HEK293 (cell line): Measurements from ENCODE around the gene PRR3.
A peak's percentile ranks its signal among the peaks of the same experiment; 100 is the strongest.

Experiments used
- CTCF ChIA-PET: fragments of 350-600 bp; formaldehyde crosslinking; extraction: SDS; loops from one replicate; lab custom pipeline; 2021; ENCODE audit warnings: antibody characterized with exemption; lab: Yijun Ruan, JAX
- POLR2A ChIA-PET: fragments of 300-600 bp; formaldehyde crosslinking; extraction: SDS; loops from one replicate; lab custom pipeline; 2020; ENCODE audit warnings: antibody characterized with exemption, inconsistent platforms; lab: Yijun Ruan, JAX
- H3K27ac ChIP-seq: fragments of 200-500 bp; sonication (Bioruptor generic); 2 replicates; pipeline ENCODE4 v1.5.1; 2014; ENCODE audit warnings: low read depth, low read length, control low read depth, inconsistent platforms; ENCODE audit errors: extremely low read depth
- H3K36me3 ChIP-seq, 2 experiments: fragments of 200-500 bp in 1 of 2; sonication (Bioruptor generic) in 1 of 2; 1 replicate in 1 of 2; 2 replicates in 1 of 2; pipeline ENCODE4 v1.5.1; 2014 to 2017; ENCODE audit warnings: inconsistent platforms in 2 of 2, low read length in 2 of 2; ENCODE audit not compliant: control insufficient read depth in 2 of 2, insufficient read depth in 1 of 2
- H3K4me1 ChIP-seq: fragments of 200-500 bp; sonication (Bioruptor generic); 2 replicates; pipeline ENCODE4 v1.5.1; 2014; ENCODE audit warnings: mild to moderate bottlenecking, low read length, inconsistent platforms; ENCODE audit not compliant: control insufficient read depth, insufficient read depth
- H3K4me3 ChIP-seq: 2 replicates; pipeline ENCODE4 v1.5.1; 2011; ENCODE audit warnings: low read depth, mild to moderate bottlenecking, control low read depth, low read length, moderate library complexity
- H3K9me3 ChIP-seq: fragments of 200-500 bp; sonication (Bioruptor generic); 2 replicates; pipeline ENCODE4 v1.5.1; 2014; ENCODE audit warnings: low read depth, low read length, inconsistent platforms; ENCODE audit not compliant: control insufficient read depth, insufficient read depth
- BCL11B ChIP-seq: fragments of 450-650 bp; formaldehyde crosslinking; IDR thresholded peaks from 2 replicates; pipeline ENCODE4 v1.5.1; 2016; ENCODE audit warnings: low read depth, missing biosample characterization, missing genetic modification characterization
- EGR2 ChIP-seq: fragments of 450-650 bp; formaldehyde crosslinking; IDR thresholded peaks from 2 replicates; pipeline ENCODE4 v1.5.1; 2016; ENCODE audit warnings: low read depth, missing biosample characterization, missing genetic modification characterization
- HOXC10 ChIP-seq: sonication (generic); formaldehyde crosslinking; IDR thresholded peaks from 2 replicates; pipeline ENCODE4 v1.8.1; 2023; ENCODE audit warnings: mild to moderate bottlenecking, missing genetic modification reagents
- HOXD13 ChIP-seq: sonication (generic); formaldehyde crosslinking; IDR thresholded peaks from 2 replicates; pipeline ENCODE4 v1.8.0; 2022; ENCODE audit warnings: missing genetic modification reagents, borderline replicate concordance
- KLF7 ChIP-seq: fragments of 450-650 bp; formaldehyde crosslinking; IDR thresholded peaks from 2 replicates; pipeline ENCODE4 v1.5.1; 2016; ENCODE audit warnings: missing biosample characterization, missing genetic modification characterization, borderline replicate concordance
- SCRT2 ChIP-seq: fragments of 450-650 bp; formaldehyde crosslinking; IDR thresholded peaks from 2 replicates; pipeline ENCODE4 v1.5.1; 2016; ENCODE audit warnings: missing biosample characterization, missing genetic modification characterization
- SP2 ChIP-seq: fragments of 450-650 bp; formaldehyde crosslinking; IDR thresholded peaks from 2 replicates; pipeline ENCODE4 v1.5.1; 2016; ENCODE audit warnings: missing biosample characterization, missing genetic modification characterization
- TCF7L2 ChIP-seq: IDR thresholded peaks from 2 replicates; pipeline ENCODE4 v1.6.1; 2011; ENCODE audit warnings: low read depth, mild to moderate bottlenecking, inconsistent platforms, low read length, moderate library complexity, borderline replicate concordance
- ZBTB17 ChIP-seq: fragments of 450-650 bp; formaldehyde crosslinking; IDR thresholded peaks from 2 replicates; pipeline ENCODE4 v1.5.1; 2016; ENCODE audit warnings: missing biosample characterization, missing genetic modification characterization
- ZFP41 ChIP-seq: fragments of 450-650 bp; formaldehyde crosslinking; IDR thresholded peaks from 2 replicates; pipeline ENCODE4 v1.5.1; 2016; ENCODE audit warnings: missing biosample characterization, missing genetic modification characterization, borderline replicate concordance
- ZFP69B ChIP-seq: fragments of 450-650 bp; formaldehyde crosslinking; IDR thresholded peaks from 2 replicates; pipeline ENCODE4 v1.5.1; 2016; ENCODE audit warnings: missing biosample characterization, missing genetic modification characterization
- ZNF214 ChIP-seq: fragments of 450-650 bp; formaldehyde crosslinking; IDR thresholded peaks from 2 replicates; pipeline ENCODE4 v1.5.1; 2017; ENCODE audit warnings: missing biosample characterization, mild to moderate bottlenecking, missing genetic modification characterization, borderline replicate concordance
- ZNF223 ChIP-seq: fragments of 450-650 bp; formaldehyde crosslinking; IDR thresholded peaks from 2 replicates; pipeline ENCODE4 v1.5.1; 2016; ENCODE audit warnings: missing biosample characterization, missing genetic modification characterization
- ZNF354C ChIP-seq: fragments of 450-650 bp; formaldehyde crosslinking; IDR thresholded peaks from 2 replicates; pipeline ENCODE4 v1.5.1; 2016; ENCODE audit warnings: missing biosample characterization, missing genetic modification characterization, low read depth, borderline replicate concordance
- ZNF560 ChIP-seq: fragments of 450-650 bp; formaldehyde crosslinking; IDR thresholded peaks from 2 replicates; pipeline ENCODE4 v1.5.1; 2017; ENCODE audit warnings: missing biosample characterization, missing genetic modification characterization, borderline replicate concordance
- ZNF621 ChIP-seq: fragments of 450-650 bp; formaldehyde crosslinking; IDR thresholded peaks from 2 replicates; pipeline ENCODE4 v1.5.1; 2017; ENCODE audit warnings: missing biosample characterization, missing genetic modification characterization
- ZNF660 ChIP-seq: fragments of 450-650 bp; IDR thresholded peaks from 2 replicates; pipeline ENCODE4 v1.5.1; 2018; ENCODE audit warnings: missing biosample characterization, mild to moderate bottlenecking, missing genetic modification characterization
- ZNF837 ChIP-seq: fragments of 450-650 bp; formaldehyde crosslinking; IDR thresholded peaks from 2 replicates; pipeline ENCODE4 v1.5.1; 2016; ENCODE audit warnings: missing biosample characterization, missing genetic modification characterization
- TF ChIP-seq, protein P1 (sequence below): fragments of 450-650 bp; formaldehyde crosslinking; IDR thresholded peaks from 2 replicates; pipeline ENCODE4 v1.5.1; 2016; ENCODE audit warnings: missing biosample characterization, missing genetic modification characterization
- TF ChIP-seq, protein P2 (sequence below): fragments of 450-650 bp; formaldehyde crosslinking; IDR thresholded peaks from 2 replicates; pipeline ENCODE4 v1.5.1; 2016; ENCODE audit warnings: missing biosample characterization, missing genetic modification characterization
- TF ChIP-seq, protein P3 (sequence below): fragments of 450-650 bp; formaldehyde crosslinking; IDR thresholded peaks from 2 replicates; pipeline ENCODE4 v1.5.1; 2016; ENCODE audit warnings: missing biosample characterization, missing genetic modification characterization
- TF ChIP-seq, protein P4 (sequence below): fragments of 450-650 bp; formaldehyde crosslinking; IDR thresholded peaks from 2 replicates; pipeline ENCODE4 v1.5.1; 2017; ENCODE audit warnings: missing biosample characterization, missing genetic modification characterization
- TF ChIP-seq, protein P5 (sequence below): fragments of 450-650 bp; formaldehyde crosslinking; IDR thresholded peaks from 2 replicates; pipeline ENCODE4 v1.5.1; 2017; ENCODE audit warnings: missing biosample characterization, missing genetic modification characterization

The PRR3 gene

DNA sequence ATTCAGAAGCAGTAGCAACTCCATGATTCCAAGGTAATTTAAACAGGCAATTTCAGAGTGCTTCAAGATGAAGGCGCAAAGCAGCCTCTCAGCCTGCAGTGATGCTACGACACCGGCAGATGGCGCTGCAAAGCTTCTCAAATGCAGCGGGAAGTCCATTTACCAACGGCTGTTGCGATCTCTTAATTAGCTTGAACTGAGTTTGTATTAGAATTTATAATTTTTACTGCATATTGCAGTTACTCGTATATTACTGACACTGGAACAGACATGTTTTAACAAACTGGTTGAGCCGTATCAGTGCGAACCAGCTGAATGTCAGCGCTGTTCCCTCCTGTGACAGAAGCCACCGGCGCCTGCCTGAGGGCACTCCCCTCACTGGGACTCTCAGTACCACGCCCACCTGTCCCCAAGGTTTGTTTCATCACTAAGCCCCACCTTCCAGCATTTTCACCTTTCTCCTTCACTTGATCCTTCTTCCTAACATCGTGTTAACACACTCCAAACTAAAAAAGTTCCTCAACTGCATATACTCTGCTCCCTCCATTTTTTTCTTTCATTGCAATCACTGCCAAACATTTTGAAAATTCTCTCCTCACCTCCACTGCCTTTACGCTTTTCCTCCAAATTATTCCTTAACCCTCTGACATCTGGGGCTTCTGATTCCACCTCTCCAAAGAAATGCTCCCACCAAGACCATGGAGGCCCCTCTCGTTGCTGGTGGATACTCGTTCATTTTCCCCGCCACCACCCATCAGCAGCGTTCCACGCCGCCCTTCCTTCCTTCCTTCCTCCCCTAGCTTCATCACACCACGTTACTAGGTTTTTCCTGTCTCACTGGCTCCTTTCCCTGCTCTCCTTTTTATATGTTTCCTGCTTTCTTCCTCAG is 15.3 kb upstream of the PRR3 start (continued):
- TF ChIP-seq, protein P1, sequence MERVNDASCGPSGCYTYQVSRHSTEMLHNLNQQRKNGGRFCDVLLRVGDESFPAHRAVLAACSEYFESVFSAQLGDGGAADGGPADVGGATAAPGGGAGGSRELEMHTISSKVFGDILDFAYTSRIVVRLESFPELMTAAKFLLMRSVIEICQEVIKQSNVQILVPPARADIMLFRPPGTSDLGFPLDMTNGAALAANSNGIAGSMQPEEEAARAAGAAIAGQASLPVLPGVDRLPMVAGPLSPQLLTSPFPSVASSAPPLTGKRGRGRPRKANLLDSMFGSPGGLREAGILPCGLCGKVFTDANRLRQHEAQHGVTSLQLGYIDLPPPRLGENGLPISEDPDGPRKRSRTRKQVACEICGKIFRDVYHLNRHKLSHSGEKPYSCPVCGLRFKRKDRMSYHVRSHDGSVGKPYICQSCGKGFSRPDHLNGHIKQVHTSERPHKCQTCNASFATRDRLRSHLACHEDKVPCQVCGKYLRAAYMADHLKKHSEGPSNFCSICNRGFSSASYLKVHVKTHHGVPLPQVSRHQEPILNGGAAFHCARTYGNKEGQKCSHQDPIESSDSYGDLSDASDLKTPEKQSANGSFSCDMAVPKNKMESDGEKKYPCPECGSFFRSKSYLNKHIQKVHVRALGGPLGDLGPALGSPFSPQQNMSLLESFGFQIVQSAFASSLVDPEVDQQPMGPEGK: peak; percentile 31
- TF ChIP-seq ZNF837 (tag by site-specific recombination) (no peak), TCF7L2 (no peak), ZNF354C (no peak), HOXC10 (CRISPR knock-in tag) (no peak), ZNF660 (tag by site-specific recombination) (peak; percentile 85), KLF7 (tag by site-specific recombination) (0 out of 2 replicates have a peak, but pooled peaks have one; percentile 40), ZNF214 (tag by site-specific recombination) (no peak), ZNF560 (tag by site-specific recombination) (no peak), ZBTB17 (tag by site-specific recombination) (peak; percentile 30; the same call in 1 of the 2 replicates), ZFP69B (tag by site-specific recombination) (no peak), SP2 (tag by site-specific recombination) (peak; percentile 23), ZNF223 (tag by site-specific recombination) (no peak), ZFP41 (tag by site-specific recombination) (no peak), SCRT2 (tag by site-specific recombination) (peak; percentile 39; the same call in 1 of the 2 replicates), EGR2 (tag by site-specific recombination) (peak; percentile 24; the same call in 1 of the 2 replicates), HOXD13 (CRISPR knock-in tag) (no peak)
- TF ChIP-seq, protein P2, sequence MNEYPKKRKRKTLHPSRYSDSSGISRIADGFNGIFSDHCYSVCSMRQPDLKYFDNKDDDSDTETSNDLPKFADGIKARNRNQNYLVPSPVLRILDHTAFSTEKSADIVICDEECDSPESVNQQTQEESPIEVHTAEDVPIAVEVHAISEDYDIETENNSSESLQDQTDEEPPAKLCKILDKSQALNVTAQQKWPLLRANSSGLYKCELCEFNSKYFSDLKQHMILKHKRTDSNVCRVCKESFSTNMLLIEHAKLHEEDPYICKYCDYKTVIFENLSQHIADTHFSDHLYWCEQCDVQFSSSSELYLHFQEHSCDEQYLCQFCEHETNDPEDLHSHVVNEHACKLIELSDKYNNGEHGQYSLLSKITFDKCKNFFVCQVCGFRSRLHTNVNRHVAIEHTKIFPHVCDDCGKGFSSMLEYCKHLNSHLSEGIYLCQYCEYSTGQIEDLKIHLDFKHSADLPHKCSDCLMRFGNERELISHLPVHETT (tag by site-specific recombination): no peak
- TF ChIP-seq, protein P3, sequence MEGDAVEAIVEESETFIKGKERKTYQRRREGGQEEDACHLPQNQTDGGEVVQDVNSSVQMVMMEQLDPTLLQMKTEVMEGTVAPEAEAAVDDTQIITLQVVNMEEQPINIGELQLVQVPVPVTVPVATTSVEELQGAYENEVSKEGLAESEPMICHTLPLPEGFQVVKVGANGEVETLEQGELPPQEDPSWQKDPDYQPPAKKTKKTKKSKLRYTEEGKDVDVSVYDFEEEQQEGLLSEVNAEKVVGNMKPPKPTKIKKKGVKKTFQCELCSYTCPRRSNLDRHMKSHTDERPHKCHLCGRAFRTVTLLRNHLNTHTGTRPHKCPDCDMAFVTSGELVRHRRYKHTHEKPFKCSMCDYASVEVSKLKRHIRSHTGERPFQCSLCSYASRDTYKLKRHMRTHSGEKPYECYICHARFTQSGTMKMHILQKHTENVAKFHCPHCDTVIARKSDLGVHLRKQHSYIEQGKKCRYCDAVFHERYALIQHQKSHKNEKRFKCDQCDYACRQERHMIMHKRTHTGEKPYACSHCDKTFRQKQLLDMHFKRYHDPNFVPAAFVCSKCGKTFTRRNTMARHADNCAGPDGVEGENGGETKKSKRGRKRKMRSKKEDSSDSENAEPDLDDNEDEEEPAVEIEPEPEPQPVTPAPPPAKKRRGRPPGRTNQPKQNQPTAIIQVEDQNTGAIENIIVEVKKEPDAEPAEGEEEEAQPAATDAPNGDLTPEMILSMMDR (tag by site-specific recombination): peak; percentile 79

DNA sequence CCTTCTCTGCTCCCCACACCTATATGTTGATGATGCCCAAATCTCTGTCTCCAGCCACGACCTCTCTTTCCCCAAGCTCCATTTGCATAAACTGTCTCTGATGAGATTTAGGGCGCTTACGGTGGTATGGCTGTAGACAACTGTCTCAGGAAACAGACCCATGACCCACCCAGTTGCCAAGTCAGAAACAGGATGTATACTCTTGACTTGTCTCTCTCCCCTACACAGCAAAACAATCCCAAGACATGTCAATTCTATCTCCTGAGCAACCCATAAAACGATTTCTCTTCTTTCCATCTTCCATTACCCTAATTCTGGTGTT is 14.7 kb upstream of the PRR3 start:
- H3K4me3 ChIP-seq: no peak overlapping the region
- no peak overlapping the region for H3K27ac ChIP-seq
- no peaks in the 10 kb centered on the region for H3K9me3 ChIP-seq
- peaks cover 0 to 27% of the 10 kb centered on the region in 2 experiments; a peak in 1 of 3 replicates for H3K36me3 ChIP-seq
- POLR2A ChIA-PET: interaction anchor here (1.2 to 1.7 kb wide), 4 partner anchors 14 to 330 kb away, joined by 4 to 9 read pairs (median 7); partner anchors contain the start of genes DHX16, GNL1 and TRIM26
- no peak for TF ChIP-seq ZNF621 (tag by site-specific recombination)
- TF ChIP-seq BCL11B (tag by site-specific recombination): no peak
- TF ChIP-seq, protein P4, sequence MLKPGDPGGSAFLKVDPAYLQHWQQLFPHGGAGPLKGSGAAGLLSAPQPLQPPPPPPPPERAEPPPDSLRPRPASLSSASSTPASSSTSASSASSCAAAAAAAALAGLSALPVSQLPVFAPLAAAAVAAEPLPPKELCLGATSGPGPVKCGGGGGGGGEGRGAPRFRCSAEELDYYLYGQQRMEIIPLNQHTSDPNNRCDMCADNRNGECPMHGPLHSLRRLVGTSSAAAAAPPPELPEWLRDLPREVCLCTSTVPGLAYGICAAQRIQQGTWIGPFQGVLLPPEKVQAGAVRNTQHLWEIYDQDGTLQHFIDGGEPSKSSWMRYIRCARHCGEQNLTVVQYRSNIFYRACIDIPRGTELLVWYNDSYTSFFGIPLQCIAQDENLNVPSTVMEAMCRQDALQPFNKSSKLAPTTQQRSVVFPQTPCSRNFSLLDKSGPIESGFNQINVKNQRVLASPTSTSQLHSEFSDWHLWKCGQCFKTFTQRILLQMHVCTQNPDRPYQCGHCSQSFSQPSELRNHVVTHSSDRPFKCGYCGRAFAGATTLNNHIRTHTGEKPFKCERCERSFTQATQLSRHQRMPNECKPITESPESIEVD (tag by site-specific recombination): no peak
- TF ChIP-seq, protein P5, sequence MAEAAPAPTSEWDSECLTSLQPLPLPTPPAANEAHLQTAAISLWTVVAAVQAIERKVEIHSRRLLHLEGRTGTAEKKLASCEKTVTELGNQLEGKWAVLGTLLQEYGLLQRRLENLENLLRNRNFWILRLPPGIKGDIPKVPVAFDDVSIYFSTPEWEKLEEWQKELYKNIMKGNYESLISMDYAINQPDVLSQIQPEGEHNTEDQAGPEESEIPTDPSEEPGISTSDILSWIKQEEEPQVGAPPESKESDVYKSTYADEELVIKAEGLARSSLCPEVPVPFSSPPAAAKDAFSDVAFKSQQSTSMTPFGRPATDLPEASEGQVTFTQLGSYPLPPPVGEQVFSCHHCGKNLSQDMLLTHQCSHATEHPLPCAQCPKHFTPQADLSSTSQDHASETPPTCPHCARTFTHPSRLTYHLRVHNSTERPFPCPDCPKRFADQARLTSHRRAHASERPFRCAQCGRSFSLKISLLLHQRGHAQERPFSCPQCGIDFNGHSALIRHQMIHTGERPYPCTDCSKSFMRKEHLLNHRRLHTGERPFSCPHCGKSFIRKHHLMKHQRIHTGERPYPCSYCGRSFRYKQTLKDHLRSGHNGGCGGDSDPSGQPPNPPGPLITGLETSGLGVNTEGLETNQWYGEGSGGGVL: no peak
- no peaks in the 10 kb centered on the region for H3K4me1 ChIP-seq
- CTCF ChIA-PET: interaction anchor here (0.6 to 9.5 kb wide), 24 partner anchors 11 to 548 kb away, joined by 3 to 324 read pairs (median 12); partner anchors contain the start of genes ABCF1, GNL1 and PRR3
